Left lung (tissue), 10 donors: ENCODE measurements around the gene ZNF44. TPM values are rescaled to one million over a fixed set of nuclear protein-coding genes. Genes with fewer than 3 reads are reported as not detected.

Source experiments
- ATAC-seq: fragments of 200-7000 bp; cut with Tn5 transposase; one replicate; pipeline ENCODE4 v1.9.1; 2020; ENCODE audit warnings: moderate library complexity
- DNase-seq, 4 donors: peaks; one replicate each; pipeline ENCODE4 v3.0.0-alpha.2; 2013 to 2020
- H3K27ac ChIP-seq, 2 donors: fragments of 200-600 bp; sonication (generic) in 1 of 2; one replicate each; pipeline versions ENCODE4 v1.5.0 to v1.8.0; 2020 to 2021
- H3K27me3 ChIP-seq, 2 donors: fragments of 200-600 bp; sonication (generic) in 1 of 2; one replicate each; pipeline versions ENCODE4 v1.5.0 to v1.8.0; 2020 to 2021
- H3K36me3 ChIP-seq, 2 donors: fragments of 200-600 bp; sonication (generic) in 1 of 2; one replicate each; pipeline versions ENCODE4 v1.5.0 to v1.8.0; 2020 to 2021
- H3K4me1 ChIP-seq, 2 donors: fragments of 200-600 bp; one replicate each; pipeline ENCODE4 v1.8.0; 2021
- H3K4me3 ChIP-seq, 2 donors: fragments of 200-600 bp; sonication (generic) in 1 of 2; one replicate each; pipeline versions ENCODE4 v1.5.0 to v1.8.0; 2020 to 2021; ENCODE audit warnings: mild to moderate bottlenecking in 1 of 2
- H3K9me3 ChIP-seq, 2 donors: fragments of 200-600 bp; sonication (generic) in 1 of 2; one replicate each; pipeline versions ENCODE4 v1.5.0 to v1.8.0; 2020 to 2021
- CTCF ChIP-seq, 2 donors: fragments of 200-600 bp; sonication (generic) in 1 of 2; IDR thresholded peaks; one replicate each; pipeline versions ENCODE4 v1.5.0 to v1.8.0; 2021; ENCODE audit warnings: antibody characterized with exemption in 2 of 2
- intact Hi-C, 2 donors: fragments of 100-400 bp; cut with DNase I; formaldehyde crosslinking; loops; one replicate each; pipeline versions ENCODE4 v1.11.2 to v1.14.2; 2022
- polyA plus RNA-seq, 6 donors: library from polyadenylated mRNA; unstranded; fragments of 120-200 nt; gene quantifications; one replicate each; pipeline ENCODE4 v1.2.1, GENCODE V29; 2013; ENCODE audit not compliant: insufficient read length in 6 of 6
- total RNA-seq, 2 donors: library from RNA; stranded (reverse); fragmentation: NEBNext Ultra II Directional; extraction: Animal tissue kit (Norgen Biotek cat#: 25700); gene quantifications; one replicate each; pipeline ENCODE4 v1.2.1, GENCODE V29; 2021
- donor health status: DM: no; HTN: yes; CAD: no.
- donor health status: DM: no; HTN: no; CAD: no.

The ZNF44 gene
- total and polyA plus RNA-seq, 8 donors = 10.6 to 33.8 (median 30.1) TPM

GRCh38 chr19:12224676-12225075 lies 70.0 kb downstream of the ZNF44 start:
- Histone ChIP-seq H3K4me1 (no peaks in the 10 kb centered on the region), H3K27ac (no peak overlapping the region), H3K36me3 (peaks cover 0 to 6% of the 10 kb centered on the region in 2 donors), H3K9me3 (peaks cover 0 to 30% of the 10 kb centered on the region in 2 donors), H3K27me3 (no peaks in the 10 kb centered on the region), H3K4me3 (no peak overlapping the region)
- ATAC-seq = no peak
- intact Hi-C loops = no loop called here
- TF ChIP-seq CTCF (IDR thresholded peaks at IDR 0.05) = no peak
- no peak for DNase-seq

- H3K36me3 ChIP-seq = peaks cover 0 to 9% of the 10 kb centered on the region in 2 donors
- no peak for TF ChIP-seq CTCF (IDR thresholded peaks at IDR 0.05)
- H3K27ac ChIP-seq = no peak overlapping the region
- H3K4me1 ChIP-seq = no peaks in the 10 kb centered on the region
- H3K9me3 ChIP-seq = peaks cover 0 to 39% of the 10 kb centered on the region in 2 donors
- intact Hi-C loops = no loop called here
- H3K4me3 ChIP-seq = no peak overlapping the region
- ATAC-seq = no peak
- H3K27me3 ChIP-seq = no peaks in the 10 kb centered on the region
- DNase-seq = no peak
Measured at GRCh38 chr19:12222980-12223630, 71.6 kb downstream of the ZNF44 start.

Other genes starting within 250 kb of the ZNF44 start
- under 1 TPM; 0.32 to 0.50 TPM for gene ZNF878, start 241.9 kb downstream of the ZNF44 start, total RNA-seq
- 1 to 10 TPM; 1.3 to 1.8 (median 1.5) TPM for gene ZNF878, start 241.9 kb downstream of the ZNF44 start, polyA plus RNA-seq
- 1 to 10 TPM; 7.6 to 8.2 TPM for gene ZNF844, start 230.2 kb downstream of the ZNF44 start, total RNA-seq
- gene ZNF844, start 230.2 kb downstream of the ZNF44 start, polyA plus RNA-seq = 10 to 100 TPM; 17.2 to 26.7 (median 21.7) TPM
- gene ZNF20, start 154.5 kb downstream of the ZNF44 start, total RNA-seq = 1 to 10 TPM; 3.5 to 4.8 TPM
- 10 to 100 TPM in 1 of 6 donors, 1 to 10 TPM in 5; 6.1 to 10.1 (median 7.7) TPM for gene ZNF20, start 154.5 kb downstream of the ZNF44 start, polyA plus RNA-seq
- gene ZNF625, start 138.1 kb downstream of the ZNF44 start, total RNA-seq = 1 to 10 TPM; 6.4 to 6.9 TPM
- 10 to 100 TPM; 11.4 to 20.5 (median 16.4) TPM for gene ZNF625, start 138.1 kb downstream of the ZNF44 start, polyA plus RNA-seq
- gene ZNF136, start 131.8 kb downstream of the ZNF44 start, total RNA-seq = 1 to 10 TPM; 8.9 to 9.6 TPM
- gene ZNF136, start 131.8 kb downstream of the ZNF44 start, polyA plus RNA-seq = 10 to 100 TPM; 14.7 to 18.3 (median 16.1) TPM
- gene ZNF563, start 38.8 kb upstream of the ZNF44 start, total RNA-seq = 1 to 10 TPM; 4.0 to 4.1 TPM
- gene ZNF563, start 38.8 kb upstream of the ZNF44 start, polyA plus RNA-seq = 1 to 10 TPM; 3.9 to 5.9 (median 4.5) TPM
- gene ZNF442, start 70.8 kb upstream of the ZNF44 start, total RNA-seq = 1 to 10 TPM; 3.2 to 3.5 TPM
- gene ZNF442, start 70.8 kb upstream of the ZNF44 start, polyA plus RNA-seq = 1 to 10 TPM; 5.2 to 7.1 (median 5.5) TPM
- 1 to 10 TPM; 4.2 to 7.1 TPM for gene ZNF799, start 106.4 kb upstream of the ZNF44 start, total RNA-seq
- gene ZNF799, start 106.4 kb upstream of the ZNF44 start, polyA plus RNA-seq = 10 to 100 TPM in 4 of 6 donors, 1 to 10 TPM in 2; 9.2 to 14.8 (median 11.1) TPM
- 1 to 10 TPM; 4.3 to 4.7 TPM for gene ZNF443, start 146.1 kb upstream of the ZNF44 start, total RNA-seq
- 10 to 100 TPM; 14.6 to 25.4 (median 19.7) TPM for gene ZNF443, start 146.1 kb upstream of the ZNF44 start, polyA plus RNA-seq
- gene ZNF709, start 189.9 kb upstream of the ZNF44 start, total RNA-seq = 1 to 10 TPM; 1.8 to 2.0 TPM
- gene ZNF709, start 189.9 kb upstream of the ZNF44 start, polyA plus RNA-seq = 10 to 100 TPM in 1 of 6 donors, 1 to 10 TPM in 5; 6.9 to 10.4 (median 8.7) TPM